ENCODE data around the gene USP43.
A peak's percentile ranks its signal among the peaks of the same experiment; 100 is the strongest.

USP43 gene

DNA sequence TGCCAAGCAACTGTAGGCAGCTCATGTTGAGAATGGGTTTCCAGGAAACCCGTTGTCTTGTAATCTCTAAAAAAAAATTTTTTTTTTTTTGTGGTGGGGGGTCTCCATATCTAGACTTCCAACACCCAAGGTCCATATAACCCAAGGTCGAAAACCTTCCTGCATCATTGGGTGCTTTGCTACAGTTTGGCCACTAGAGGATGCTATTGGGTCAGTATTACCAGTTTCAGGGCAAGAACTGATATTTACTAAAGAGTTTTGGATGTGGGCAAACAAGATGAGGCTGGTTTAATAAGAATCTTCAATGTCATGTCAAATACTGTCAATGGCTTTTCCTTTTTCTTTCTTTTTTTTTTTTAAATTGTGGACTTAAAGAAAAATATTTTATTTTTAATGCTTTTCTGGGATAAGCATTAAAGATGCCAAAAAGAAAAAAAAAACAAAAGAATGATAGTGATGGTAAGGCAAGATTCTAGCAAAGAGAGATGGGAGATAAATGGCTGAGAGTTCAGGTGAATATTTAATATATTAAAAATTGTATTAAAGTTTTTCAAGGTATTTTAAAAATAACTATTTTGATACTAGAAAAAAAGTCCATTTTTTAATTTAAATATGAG is 83.8 kb downstream of the USP43 start:
- H3K4me3 ChIP-seq (ENCODE audit: low read depth in 1 of 5, low read length in 5 of 5): no peak overlapping the region
- no peak overlapping the region for H3K27ac ChIP-seq (ENCODE audit: low read depth, low read length)
- H3K36me3 ChIP-seq (ENCODE audit: control insufficient read depth in 5 of 5, insufficient read depth in 5 of 5, low read length in 5 of 5): no peaks in the 10 kb centered on the region
- H3K9me3 ChIP-seq (ENCODE audit: control insufficient read depth in 5 of 5, low read length in 5 of 5): no peaks in the 10 kb centered on the region
- no peak overlapping the region for H3K9ac ChIP-seq (ENCODE audit: low read length in 5 of 5)
- no peaks in the 10 kb centered on the region for H3K4me1 ChIP-seq (ENCODE audit: control insufficient read depth in 5 of 5, insufficient read depth in 5 of 5, low read length in 5 of 5)
- H3K27me3 ChIP-seq (ENCODE audit: control insufficient read depth in 5 of 5, insufficient read depth in 4 of 5, low read length in 5 of 5): peaks cover 4 to 24% (median 15%) of the 10 kb centered on the region in 5 donors

- no peaks in the 10 kb centered on the region for H3K9me3 ChIP-seq (ENCODE audit: control insufficient read depth in 5 of 5, low read length in 5 of 5)
- no peak overlapping the region for H3K9ac ChIP-seq (ENCODE audit: low read length in 5 of 5)
- H3K27ac ChIP-seq (ENCODE audit: low read depth, low read length): no peak overlapping the region
- H3K36me3 ChIP-seq (ENCODE audit: control insufficient read depth in 5 of 5, insufficient read depth in 5 of 5, low read length in 5 of 5): no peaks in the 10 kb centered on the region
- no peaks in the 10 kb centered on the region for H3K4me1 ChIP-seq (ENCODE audit: control insufficient read depth in 5 of 5, insufficient read depth in 5 of 5, low read length in 5 of 5)
- H3K4me3 ChIP-seq (ENCODE audit: low read depth in 1 of 5, low read length in 5 of 5): no peak overlapping the region
- H3K27me3 ChIP-seq (ENCODE audit: control insufficient read depth in 5 of 5, insufficient read depth in 4 of 5, low read length in 5 of 5): peaks cover 4 to 23% (median 15%) of the 10 kb centered on the region in 5 donors
These were observed 84.6 kb downstream of the USP43 start for GRCh38 chr17:9729735-9730420.

DNA sequence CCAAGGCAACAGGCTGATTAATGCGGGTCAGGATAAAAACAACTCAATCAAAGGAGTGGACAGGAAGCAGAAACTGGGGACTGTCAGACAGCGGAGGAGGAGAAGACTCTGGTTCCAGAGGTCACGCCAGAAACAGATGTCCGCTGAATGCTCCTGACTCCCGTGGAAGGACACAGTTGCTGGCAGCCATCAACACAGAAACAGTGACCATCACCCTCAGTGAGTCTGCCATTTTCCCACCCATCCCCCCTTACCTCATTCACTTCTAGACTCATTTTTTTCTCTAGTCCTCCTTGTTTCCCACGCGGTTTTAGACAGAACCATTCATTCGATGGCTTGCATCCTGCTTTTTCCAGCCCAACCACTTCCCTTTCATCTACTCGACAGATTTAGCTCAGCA is 105.2 kb downstream of the USP43 start:
- Histone ChIP-seq H3K4me3 (ENCODE audit: low read depth in 1 of 5, low read length in 5 of 5) (peak overlapping the region in 1 of 5 donors; percentile 19), H3K9me3 (ENCODE audit: control insufficient read depth in 5 of 5, low read length in 5 of 5) (peaks cover 0 to 5% (median 0%) of the 10 kb centered on the region in 5 donors), H3K27ac (ENCODE audit: low read depth, low read length) (no peak overlapping the region), H3K4me1 (ENCODE audit: control insufficient read depth in 5 of 5, insufficient read depth in 5 of 5, low read length in 5 of 5) (peaks cover 0 to 19% (median 9%) of the 10 kb centered on the region in 5 donors), H3K9ac (ENCODE audit: low read length in 5 of 5) (no peak overlapping the region), H3K36me3 (ENCODE audit: control insufficient read depth in 5 of 5, insufficient read depth in 5 of 5, low read length in 5 of 5) (no peaks in the 10 kb centered on the region), H3K27me3 (ENCODE audit: control insufficient read depth in 5 of 5, insufficient read depth in 4 of 5, low read length in 5 of 5) (peaks cover 0 to 2% (median 0%) of the 10 kb centered on the region in 5 donors)

- Histone ChIP-seq H3K4me3 (ENCODE audit: low read depth in 1 of 5, low read length in 5 of 5) (no peak overlapping the region), H3K36me3 (ENCODE audit: control insufficient read depth in 5 of 5, insufficient read depth in 5 of 5, low read length in 5 of 5) (no peaks in the 10 kb centered on the region), H3K27ac (ENCODE audit: low read depth, low read length) (no peak overlapping the region), H3K4me1 (ENCODE audit: control insufficient read depth in 5 of 5, insufficient read depth in 5 of 5, low read length in 5 of 5) (peaks cover 0 to 9% (median 8%) of the 10 kb centered on the region in 5 donors), H3K9me3 (ENCODE audit: control insufficient read depth in 5 of 5, low read length in 5 of 5) (peaks cover 0 to 5% (median 0%) of the 10 kb centered on the region in 5 donors), H3K27me3 (ENCODE audit: control insufficient read depth in 5 of 5, insufficient read depth in 4 of 5, low read length in 5 of 5) (peaks cover 0 to 2% (median 0%) of the 10 kb centered on the region in 5 donors), H3K9ac (ENCODE audit: low read length in 5 of 5) (no peak overlapping the region)
These were observed 109.8 kb downstream of the USP43 start for GRCh38 chr17:9755083-9755482.

DNA sequence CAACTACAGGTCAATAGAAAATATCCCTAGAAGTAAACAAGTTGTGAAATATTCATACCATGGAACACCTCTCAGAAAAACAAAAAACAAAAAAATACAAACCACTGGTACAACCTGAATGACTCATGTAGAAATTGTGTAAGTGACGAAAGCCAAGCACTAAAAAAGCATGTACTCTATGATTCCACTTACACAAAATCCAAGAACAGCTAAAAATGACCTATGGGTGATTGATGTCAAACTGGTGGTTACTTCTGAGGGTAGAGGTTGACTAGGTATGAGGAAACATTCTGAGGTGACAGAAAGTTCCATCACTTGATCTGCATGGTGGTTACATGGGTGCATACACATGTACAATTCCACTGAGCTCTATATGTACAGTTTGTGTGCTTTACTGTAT is 114.9 kb downstream of the USP43 start:
- peaks cover 0 to under 1% (median 0%) of the 10 kb centered on the region in 5 donors for H3K9me3 ChIP-seq (ENCODE audit: control insufficient read depth in 5 of 5, low read length in 5 of 5)
- no peaks in the 10 kb centered on the region for H3K36me3 ChIP-seq (ENCODE audit: control insufficient read depth in 5 of 5, insufficient read depth in 5 of 5, low read length in 5 of 5)
- H3K27ac ChIP-seq (ENCODE audit: low read depth, low read length): no peak overlapping the region
- no peak overlapping the region for H3K4me3 ChIP-seq (ENCODE audit: low read depth in 1 of 5, low read length in 5 of 5)
- peaks cover 2 to 10% (median 8%) of the 10 kb centered on the region in 5 donors for H3K4me1 ChIP-seq (ENCODE audit: control insufficient read depth in 5 of 5, insufficient read depth in 5 of 5, low read length in 5 of 5)
- H3K9ac ChIP-seq (ENCODE audit: low read length in 5 of 5): no peak overlapping the region
- no peaks in the 10 kb centered on the region for H3K27me3 ChIP-seq (ENCODE audit: control insufficient read depth in 5 of 5, insufficient read depth in 4 of 5, low read length in 5 of 5)

DNA sequence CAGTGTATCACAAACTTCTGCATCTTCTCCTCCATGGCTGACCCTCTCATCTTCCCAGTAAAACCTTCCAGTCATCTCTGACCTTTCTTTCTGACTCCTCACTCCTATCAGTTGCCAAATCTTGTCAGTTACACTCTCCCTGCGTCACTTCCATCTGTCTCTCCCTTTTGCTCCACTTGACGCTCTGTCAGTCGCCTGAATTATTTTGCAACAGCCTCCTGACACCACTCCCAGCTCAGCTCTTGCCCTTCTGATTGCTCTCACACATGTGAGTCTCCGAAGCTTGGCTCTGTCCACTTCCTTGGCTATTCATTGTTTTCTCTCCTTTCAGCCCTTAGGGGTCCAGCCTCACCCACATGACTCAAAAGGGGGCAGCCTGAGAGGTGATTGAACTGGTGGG is 118.3 kb downstream of the USP43 start:
- Histone ChIP-seq H3K9ac (ENCODE audit: low read length in 5 of 5) (no peak overlapping the region), H3K4me1 (ENCODE audit: control insufficient read depth in 5 of 5, insufficient read depth in 5 of 5, low read length in 5 of 5) (peaks cover 2 to 33% (median 20%) of the 10 kb centered on the region in 5 donors), H3K9me3 (ENCODE audit: control insufficient read depth in 5 of 5, low read length in 5 of 5) (no peaks in the 10 kb centered on the region), H3K4me3 (ENCODE audit: low read depth in 1 of 5, low read length in 5 of 5) (no peak overlapping the region), H3K36me3 (ENCODE audit: control insufficient read depth in 5 of 5, insufficient read depth in 5 of 5, low read length in 5 of 5) (no peaks in the 10 kb centered on the region), H3K27ac (ENCODE audit: low read depth, low read length) (peak overlapping the region; percentile 83), H3K27me3 (ENCODE audit: control insufficient read depth in 5 of 5, insufficient read depth in 4 of 5, low read length in 5 of 5) (no peaks in the 10 kb centered on the region)

DNA sequence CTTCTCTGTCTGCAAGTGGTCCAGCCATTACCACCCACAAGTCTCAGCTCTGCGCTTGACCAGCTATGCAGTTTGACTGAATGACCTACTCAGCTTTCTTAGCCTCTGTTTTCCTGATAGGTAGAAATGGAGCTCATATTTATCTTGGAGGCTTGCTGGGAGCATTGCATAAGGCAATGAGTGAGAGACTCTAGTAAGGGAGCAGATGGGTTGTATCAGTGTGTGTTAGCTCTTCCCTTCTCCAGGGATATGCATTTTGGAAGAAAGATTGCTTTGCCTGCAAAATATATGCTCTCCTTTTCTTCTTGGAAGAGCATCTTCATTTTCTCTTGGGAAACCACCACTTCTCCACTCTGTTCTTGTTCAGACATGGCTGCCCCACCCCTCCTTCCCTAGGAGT is 120.0 kb downstream of the USP43 start:
- Histone ChIP-seq H3K9ac (ENCODE audit: low read length in 5 of 5) (no peak overlapping the region), H3K9me3 (ENCODE audit: control insufficient read depth in 5 of 5, low read length in 5 of 5) (no peaks in the 10 kb centered on the region), H3K27me3 (ENCODE audit: control insufficient read depth in 5 of 5, insufficient read depth in 4 of 5, low read length in 5 of 5) (no peaks in the 10 kb centered on the region), H3K27ac (ENCODE audit: low read depth, low read length) (no peak overlapping the region), H3K4me1 (ENCODE audit: control insufficient read depth in 5 of 5, insufficient read depth in 5 of 5, low read length in 5 of 5) (peaks cover 2 to 33% (median 20%) of the 10 kb centered on the region in 5 donors), H3K36me3 (ENCODE audit: control insufficient read depth in 5 of 5, insufficient read depth in 5 of 5, low read length in 5 of 5) (no peaks in the 10 kb centered on the region), H3K4me3 (ENCODE audit: low read depth in 1 of 5, low read length in 5 of 5) (no peak overlapping the region)

DNA sequence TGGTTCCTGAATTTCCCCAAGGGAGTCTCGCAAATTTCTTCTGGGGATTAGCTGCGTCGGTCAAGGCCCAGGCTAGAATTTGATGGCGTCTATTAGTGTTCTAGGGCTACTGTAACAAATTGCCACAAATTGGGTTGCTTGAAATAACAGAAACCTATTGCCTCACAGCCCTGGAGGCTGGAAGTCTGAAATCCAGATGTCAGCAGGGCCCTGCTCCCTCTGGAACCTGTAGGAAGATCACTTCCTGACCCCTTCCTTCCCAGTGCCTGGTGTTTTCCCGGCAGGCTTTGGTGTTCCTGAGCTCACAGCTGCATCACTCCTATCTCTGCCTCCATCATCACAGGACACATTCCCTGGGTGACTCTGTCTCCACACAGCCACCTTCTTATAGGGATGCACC is 121.7 kb downstream of the USP43 start:
- Histone ChIP-seq H3K4me1 (ENCODE audit: control insufficient read depth in 5 of 5, insufficient read depth in 5 of 5, low read length in 5 of 5) (peaks cover 2 to 33% (median 20%) of the 10 kb centered on the region in 5 donors), H3K27ac (ENCODE audit: low read depth, low read length) (no peak overlapping the region), H3K9ac (ENCODE audit: low read length in 5 of 5) (no peak overlapping the region), H3K9me3 (ENCODE audit: control insufficient read depth in 5 of 5, low read length in 5 of 5) (no peaks in the 10 kb centered on the region), H3K4me3 (ENCODE audit: low read depth in 1 of 5, low read length in 5 of 5) (no peak overlapping the region), H3K36me3 (ENCODE audit: control insufficient read depth in 5 of 5, insufficient read depth in 5 of 5, low read length in 5 of 5) (no peaks in the 10 kb centered on the region), H3K27me3 (ENCODE audit: control insufficient read depth in 5 of 5, insufficient read depth in 4 of 5, low read length in 5 of 5) (no peaks in the 10 kb centered on the region)

- H3K27me3 ChIP-seq (ENCODE audit: control insufficient read depth in 5 of 5, insufficient read depth in 4 of 5, low read length in 5 of 5): no peaks in the 10 kb centered on the region
- H3K4me1 ChIP-seq (ENCODE audit: control insufficient read depth in 5 of 5, insufficient read depth in 5 of 5, low read length in 5 of 5): peaks cover 2 to 33% (median 20%) of the 10 kb centered on the region in 5 donors
- H3K9me3 ChIP-seq (ENCODE audit: control insufficient read depth in 5 of 5, low read length in 5 of 5): no peaks in the 10 kb centered on the region
- no peaks in the 10 kb centered on the region for H3K36me3 ChIP-seq (ENCODE audit: control insufficient read depth in 5 of 5, insufficient read depth in 5 of 5, low read length in 5 of 5)
- no peak overlapping the region for H3K9ac ChIP-seq (ENCODE audit: low read length in 5 of 5)
- H3K27ac ChIP-seq (ENCODE audit: low read depth, low read length): no peak overlapping the region
- no peak overlapping the region for H3K4me3 ChIP-seq (ENCODE audit: low read depth in 1 of 5, low read length in 5 of 5)
These were observed 122.2 kb downstream of the USP43 start for GRCh38 chr17:9767432-9767991.

DNA sequence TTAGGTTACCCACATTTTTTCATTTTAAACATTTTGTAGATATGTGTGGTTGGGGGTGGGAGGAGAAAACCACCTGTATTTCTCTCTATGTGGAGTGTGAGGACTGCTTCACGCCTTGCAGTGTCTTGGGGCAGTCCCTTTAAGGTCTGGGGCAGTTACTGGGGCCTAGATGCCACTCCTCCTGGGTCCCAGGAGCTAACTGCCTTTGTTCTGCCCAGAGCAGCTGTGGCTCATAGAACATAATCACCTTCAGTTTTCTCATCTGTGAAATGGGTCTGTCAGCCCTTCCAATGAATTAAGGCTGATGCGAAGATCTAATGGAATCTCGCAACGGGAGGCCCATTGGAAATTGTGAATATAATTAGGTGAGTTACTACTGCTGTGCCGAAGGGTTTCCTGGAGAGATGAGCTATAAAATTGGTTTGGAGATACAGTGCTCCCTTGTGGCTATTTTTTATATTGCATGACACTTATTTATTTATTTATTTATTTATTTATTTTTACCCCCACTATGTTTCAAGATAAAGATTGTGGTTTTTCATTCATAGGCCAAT is 123.1 kb downstream of the USP43 start:
- Histone ChIP-seq H3K4me3 (ENCODE audit: low read depth in 1 of 5, low read length in 5 of 5) (no peak overlapping the region), H3K27me3 (ENCODE audit: control insufficient read depth in 5 of 5, insufficient read depth in 4 of 5, low read length in 5 of 5) (no peaks in the 10 kb centered on the region), H3K4me1 (ENCODE audit: control insufficient read depth in 5 of 5, insufficient read depth in 5 of 5, low read length in 5 of 5) (peaks cover 2 to 31% (median 20%) of the 10 kb centered on the region in 5 donors), H3K9ac (ENCODE audit: low read length in 5 of 5) (no peak overlapping the region), H3K9me3 (ENCODE audit: control insufficient read depth in 5 of 5, low read length in 5 of 5) (no peaks in the 10 kb centered on the region), H3K36me3 (ENCODE audit: control insufficient read depth in 5 of 5, insufficient read depth in 5 of 5, low read length in 5 of 5) (no peaks in the 10 kb centered on the region), H3K27ac (ENCODE audit: low read depth, low read length) (no peak overlapping the region)

Data from subcutaneous abdominal adipose tissue (tissue), 5 donors.